H1 (cell line): ENCODE results near the gene RALGAPB. TPM values are rescaled to one million over a fixed set of nuclear protein-coding genes. Genes with fewer than 3 reads are reported as not detected.
A peak's percentile ranks its signal among the peaks of the same experiment; 100 is the strongest.

Experiments
- CTCF ChIA-PET: fragments of 300-600 bp; sonication (Branson Sonifier 250); formaldehyde crosslinking; loops from one replicate; lab custom pipeline; 2021; ENCODE audit not compliant: partially characterized antibody; lab: Charles Lee
- POLR2A ChIA-PET: fragments of 300-600 bp; sonication (Branson Sonifier 250); formaldehyde crosslinking; loops from one replicate; lab custom pipeline; 2021; ENCODE audit warnings: inconsistent platforms; ENCODE audit not compliant: partially characterized antibody; lab: Charles Lee
- DNase-seq, 2 experiments: peaks; one replicate each; pipeline versions ENCODE4 v3.0.0 to v3.0.0-alpha.2; 2010 to 2022; ENCODE audit warnings: low spot score in 2 of 2, low read depth in 1 of 2, mixed read lengths in 1 of 2
- FAIRE-seq: peaks from 2 replicates; lab custom pipeline; 2011; peaks lifted over from hg19 to GRCh38; lab: Jason Lieb, UNC
- H2AFZ ChIP-seq: 2 replicates; pipeline ENCODE4 v1.8.1; 2012; ENCODE audit warnings: low read length, inconsistent platforms
- H2AK5ac ChIP-seq: 2 replicates; pipeline ENCODE4 v1.6.1; 2013; ENCODE audit warnings: low read depth, low read length
- H2BK120ac ChIP-seq: replicated peaks from 2 replicates; pipeline ENCODE3; 2013; ENCODE audit warnings: low read depth, low read length, inconsistent platforms
- H2BK12ac ChIP-seq: 2 replicates; pipeline ENCODE4 v1.6.1; 2013; ENCODE audit warnings: low read depth, low read length
- H2BK15ac ChIP-seq: 2 replicates; pipeline ENCODE4 v1.6.1; 2013; ENCODE audit warnings: low read length
- H2BK20ac ChIP-seq: 2 replicates; pipeline ENCODE4 v1.6.1; 2013; ENCODE audit warnings: low read length
- H2BK5ac ChIP-seq: 2 replicates; pipeline ENCODE4 v1.6.1; 2013; ENCODE audit warnings: low read depth, low read length
- H3K14ac ChIP-seq: 2 replicates; pipeline ENCODE4 v1.6.1; 2013; ENCODE audit warnings: inconsistent platforms; ENCODE audit not compliant: insufficient read length
- H3K18ac ChIP-seq: 2 replicates; pipeline ENCODE4 v1.6.1; 2013; ENCODE audit warnings: low read length; ENCODE audit errors: extremely low read depth
- H3K23ac ChIP-seq: 2 replicates; pipeline ENCODE4 v1.6.1; 2013; ENCODE audit warnings: inconsistent platforms; ENCODE audit not compliant: insufficient read length
- H3K23me2 ChIP-seq: 2 replicates; pipeline ENCODE4 v1.6.1; 2013; ENCODE audit warnings: low read depth, low read length
- H3K27ac ChIP-seq: 2 replicates; pipeline ENCODE4 v1.6.1; 2011; ENCODE audit warnings: low read depth, low read length, inconsistent platforms
- H3K27me3 ChIP-seq, 4 experiments: replicated peaks in 1 of 4; 1 replicate in 1 of 4; 2 replicates in 3 of 4; pipeline versions ENCODE4 v1.6.1 to v1.8.1; 2011 to 2013; ENCODE audit warnings: low read length in 3 of 4, mild to moderate bottlenecking in 3 of 4, inconsistent platforms in 2 of 4, mixed read lengths in 2 of 4, moderate library complexity in 1 of 4; ENCODE audit not compliant: control insufficient read depth in 3 of 4, insufficient read depth in 3 of 4; ENCODE audit errors: extremely low read depth in 1 of 4
- H3K36me3 ChIP-seq, 4 experiments: 2 replicates each; pipeline versions ENCODE4 v1.6.1 to v1.8.1; 2011 to 2013; ENCODE audit warnings: mild to moderate bottlenecking in 4 of 4, low read length in 3 of 4, moderate library complexity in 2 of 4, control low read depth in 1 of 4, inconsistent platforms in 1 of 4; ENCODE audit not compliant: insufficient read depth in 4 of 4, control insufficient read depth in 2 of 4
- H3K4ac ChIP-seq: replicated peaks from 2 replicates; pipeline ENCODE3; 2013; ENCODE audit warnings: low read length, low read depth, mixed read lengths, inconsistent platforms; ENCODE audit not compliant: insufficient read length
- H3K4me1 ChIP-seq, 4 experiments: replicated peaks in 1 of 4; 1 replicate in 1 of 4; 2 replicates in 3 of 4; pipeline versions ENCODE4 v1.6.1 to v1.8.1; 2011 to 2013; ENCODE audit warnings: low read length in 3 of 4, inconsistent platforms in 2 of 4, mixed read lengths in 1 of 4; ENCODE audit not compliant: insufficient read depth in 4 of 4, control insufficient read depth in 3 of 4
- H3K4me2 ChIP-seq, 2 experiments: 2 replicates each; pipeline versions ENCODE4 v1.6.1 to v1.8.1; 2011 to 2013; ENCODE audit warnings: low read depth in 2 of 2, low read length in 2 of 2, control low read depth in 1 of 2, inconsistent platforms in 1 of 2, mild to moderate bottlenecking in 1 of 2; ENCODE audit not compliant: insufficient read depth in 1 of 2
- H3K4me3 ChIP-seq, 4 experiments: fragments of 200-600, 300-600 bp in 1 of 4; sonication (generic), shearing (Covaris generic), sonication (Bioruptor Twin) in 1 of 4; 2 replicates each; pipeline versions ENCODE4 v1.5.1 to v1.8.1; 2011 to 2016; ENCODE audit warnings: low read length in 4 of 4, low read depth in 3 of 4, control low read depth in 2 of 4, inconsistent platforms in 2 of 4, mild to moderate bottlenecking in 2 of 4, mixed read lengths in 1 of 4, moderate library complexity in 1 of 4; ENCODE audit not compliant: insufficient read depth in 2 of 4; ENCODE audit errors: extremely low read depth in 1 of 4
- H3K56ac ChIP-seq: replicated peaks from 2 replicates; pipeline ENCODE3; 2013; ENCODE audit warnings: low read depth, mild to moderate bottlenecking, mixed read lengths, low read length, inconsistent platforms; ENCODE audit not compliant: insufficient read length
- H3K79me1 ChIP-seq: 2 replicates; pipeline ENCODE4 v1.6.1; 2013; ENCODE audit warnings: low read depth, low read length, control low read depth
- H3K79me2 ChIP-seq, 2 experiments: 2 replicates each; pipeline versions ENCODE4 v1.6.1 to v1.8.1; 2012 to 2013; ENCODE audit warnings: low read length in 2 of 2, mild to moderate bottlenecking in 2 of 2, inconsistent platforms in 1 of 2; ENCODE audit not compliant: insufficient read depth in 2 of 2, control insufficient read depth in 1 of 2
- H3K9ac ChIP-seq, 4 experiments: replicated peaks in 1 of 4; 1 replicate in 1 of 4; 2 replicates in 3 of 4; pipeline versions ENCODE4 v1.6.1 to v1.8.1; 2011 to 2013; ENCODE audit warnings: low read depth in 3 of 4, low read length in 3 of 4, control low read depth in 2 of 4, mild to moderate bottlenecking in 2 of 4, moderate library complexity in 2 of 4, inconsistent platforms in 1 of 4; ENCODE audit errors: extremely low read depth in 1 of 4
- H3K9me3 ChIP-seq, 2 experiments: 2 replicates each; pipeline versions ENCODE4 v1.6.1 to v1.8.1; 2012 to 2013; ENCODE audit warnings: mild to moderate bottlenecking in 2 of 2, moderate library complexity in 2 of 2, control low read depth in 1 of 2, inconsistent platforms in 1 of 2, low read depth in 1 of 2, low read length in 1 of 2, mixed read lengths in 1 of 2; ENCODE audit not compliant: insufficient read depth in 2 of 2
- H4K20me1 ChIP-seq, 2 experiments: replicated peaks in 1 of 2; 2 replicates each; pipeline versions ENCODE3 to v1.8.1; 2011 to 2013; ENCODE audit warnings: inconsistent platforms in 2 of 2, low read length in 2 of 2, mild to moderate bottlenecking in 1 of 2; ENCODE audit not compliant: insufficient read depth in 2 of 2, control insufficient read depth in 1 of 2
- H4K5ac ChIP-seq: 2 replicates; pipeline ENCODE4 v1.6.1; 2013; ENCODE audit warnings: low read length, low read depth, mixed read lengths, inconsistent platforms; ENCODE audit not compliant: insufficient read length
- H4K8ac ChIP-seq: 2 replicates; pipeline ENCODE4 v1.8.0; 2013; ENCODE audit warnings: mild to moderate bottlenecking, moderate library complexity, low read length, inconsistent platforms; ENCODE audit not compliant: insufficient read depth; ENCODE audit errors: extremely low read depth
- H4K91ac ChIP-seq: replicated peaks from 2 replicates; pipeline ENCODE3; 2013; ENCODE audit warnings: low read length, mixed read lengths, inconsistent platforms; ENCODE audit not compliant: insufficient read length
- KDM4A ChIP-seq: IDR thresholded peaks from one replicate; pipeline ENCODE4 v1.7.1; 2012; ENCODE audit warnings: low read depth, mild to moderate bottlenecking, moderate library complexity, low read length, inconsistent platforms; ENCODE audit not compliant: severe bottlenecking
- MAFK ChIP-seq: IDR thresholded peaks from 2 replicates; pipeline ENCODE4 v1.6.1; 2012; ENCODE audit warnings: low read depth, mild to moderate bottlenecking, improper control_type of control experiment, low read length
- POLR2A ChIP-seq, 2 experiments: IDR thresholded peaks; 1 replicate in 1 of 2; 2 replicates in 1 of 2; pipeline ENCODE4 v1.6.1; 2011; ENCODE audit warnings: low read depth in 2 of 2, low read length in 2 of 2, mild to moderate bottlenecking in 2 of 2; ENCODE audit errors: control extremely low read depth in 1 of 2
- RAD21 ChIP-seq, 2 experiments: IDR thresholded peaks in 1 of 2; conservative IDR thresholded peaks in 1 of 2; 2 replicates each; pipeline ENCODE4 v1.6.1; 2011; ENCODE audit warnings: low read depth in 2 of 2, low read length in 2 of 2, improper control_type of control experiment in 1 of 2, inconsistent platforms in 1 of 2, mild to moderate bottlenecking in 1 of 2, moderate library complexity in 1 of 2
- SP2 ChIP-seq: IDR thresholded peaks from 2 replicates; pipeline ENCODE4 v1.6.1; 2012; ENCODE audit warnings: mild to moderate bottlenecking, low read length, inconsistent platforms
- SRF ChIP-seq: IDR thresholded peaks from 2 replicates; pipeline ENCODE4 v1.6.1; 2011; ENCODE audit warnings: mild to moderate bottlenecking, low read depth, low read length, moderate library complexity
- TAF7 ChIP-seq: optimal IDR thresholded peaks from 2 replicates; pipeline ENCODE3; 2011; ENCODE audit warnings: low read depth, mild to moderate bottlenecking, inconsistent platforms, low read length, moderate library complexity, borderline replicate concordance
- TBP ChIP-seq: IDR thresholded peaks from 2 replicates; pipeline ENCODE4 v1.6.1; 2011; ENCODE audit warnings: low read depth, low read length, improper control_type of control experiment
- USF2 ChIP-seq: IDR thresholded peaks from 2 replicates; pipeline ENCODE4 v1.6.1; 2011; ENCODE audit warnings: low read length, improper control_type of control experiment
- ZNF274 ChIP-seq: IDR thresholded peaks from 2 replicates; pipeline ENCODE4 v1.7.0; 2012; ENCODE audit warnings: low read length, borderline replicate concordance; ENCODE audit errors: extremely low read depth
- WGBS, 2 experiments: shearing (Covaris generic) in 1 of 2; methylation state at CpG; one replicate each; pipeline versions ENCODE4 v1.1.6 to v1.1.7; 2013 to 2015; ENCODE audit warnings: low lambda C conversion rate in 2 of 2, mixed read lengths in 2 of 2, inconsistent platforms in 1 of 2, low coverage in 1 of 2, missing lambda C conversion rate in 1 of 2; ENCODE audit not compliant: insufficient replicate concordance in 2 of 2, insufficient coverage in 1 of 2, insufficient read length in 1 of 2; ENCODE audit errors: extremely low coverage in 1 of 2, missing lambda C conversion rate in 1 of 2; 5-methylcytosine and 5-hydroxymethylcytosine counted together
- polyA plus RNA-seq, 7 experiments: library from polyadenylated mRNA; depleted of rRNA in 3 of 7; stranded (reverse) in 5 of 7; unstranded in 2 of 7; fragments of >200 nt in 5 of 7; fragments of 200-250 nt in 2 of 7; gene quantifications; 1 replicate in 5 of 7; 2 replicates in 1 of 7; 4 replicates in 1 of 7; pipeline versions ENCODE4 v1.2.1 to v1.2.3, GENCODE V29; 2011 to 2013; ENCODE audit warnings: missing spikeins in 2 of 7, mixed read lengths in 2 of 7
- total RNA-seq: library from RNA; stranded (reverse); fragmentation: NEBNext Ultra II Directional; extraction: Animal tissue kit (Norgen Biotek cat#: 25700); gene quantifications from 2 replicates; pipeline ENCODE4 v1.2.1, GENCODE V29; 2021

Gene RALGAPB
- total and polyA plus RNA-seq, 2 of the 8 experiments (the other 6 are each of a cell fraction or from before 2014, with no cell fraction given), result 10.6 to 35.1 TPM

DNA sequence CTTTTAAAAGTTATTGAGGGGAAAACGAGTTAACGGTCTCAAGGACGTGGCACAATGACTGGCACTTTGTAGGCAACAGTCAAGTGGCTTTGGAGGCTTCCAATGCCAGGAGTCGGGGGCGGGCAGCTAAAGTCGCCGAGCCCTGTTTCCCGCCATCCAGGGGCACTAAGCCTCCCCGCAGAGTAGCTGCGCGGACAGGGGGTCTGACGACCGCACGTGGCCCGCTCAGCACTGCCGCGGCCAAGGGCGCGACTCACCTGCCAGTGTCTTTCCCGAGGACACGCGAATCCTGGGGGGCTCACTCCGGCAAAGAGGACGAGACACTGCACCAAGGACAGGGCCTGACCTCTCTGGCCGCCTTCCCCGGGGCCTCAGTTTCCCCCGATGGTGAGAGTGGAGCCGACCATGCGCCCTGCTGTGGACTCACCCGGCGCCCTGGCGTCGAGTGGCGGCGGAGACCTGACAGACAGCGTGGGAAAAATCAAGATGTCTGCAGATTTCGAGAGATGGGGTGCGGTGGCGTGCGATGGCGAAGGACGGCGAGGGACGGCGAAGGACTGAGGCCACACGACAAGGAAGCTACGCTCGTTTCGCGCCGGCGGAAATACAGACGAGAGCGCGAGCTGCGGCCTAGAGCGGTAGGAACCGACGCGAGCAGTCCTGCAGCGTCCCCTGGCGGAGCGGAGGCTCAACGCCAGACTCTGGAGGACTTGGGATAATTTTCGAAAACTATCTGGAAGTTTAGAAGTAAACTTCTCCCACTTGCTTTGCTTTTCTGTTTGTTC lies 37.7 kb upstream of the RALGAPB start, which contains the start of gene SNHG17:
Gene SNHG17 (minus strand): TSS at position 559 of the 785 bp plus-strand sequence.
- Histone ChIP-seq H3K23me2 (peaks cover 10% of the 10 kb centered on the region), H3K79me2 (peaks cover 38 to 47% of the 10 kb centered on the region in 2 experiments), H2BK20ac (no peak within 1 kb of the TSS), H3K4me1 (peaks cover 0 to 17% (median 7%) of the 10 kb centered on the region in 4 experiments; a peak in 6 of 7 replicates), H3K23ac (no peak within 1 kb of the TSS), H2BK15ac (peak within 1 kb of the TSS; percentile 19; the same call in 1 of the 2 replicates), H4K20me1 (peaks cover 25 to 31% of the 10 kb centered on the region in 2 experiments), H3K27me3 (no peaks in the 10 kb centered on the region), H3K36me3 (peaks cover 23 to 46% (median 36%) of the 10 kb centered on the region in 4 experiments), H2AFZ (peak within 1 kb of the TSS; percentile 96), H4K8ac (peak within 1 kb of the TSS; percentile 99), H3K4me3 (peak within 1 kb of the TSS; percentile 75 to 97 (median 94)), H3K9ac (peak within 1 kb of the TSS; percentile 87 to 94 (median 92)), H2AK5ac (peak within 1 kb of the TSS; percentile 48), H3K4ac (peak within 1 kb of the TSS; percentile 81), H2BK5ac (peak within 1 kb of the TSS; percentile 50), H3K56ac (peak within 1 kb of the TSS; percentile 82), H3K27ac (peak within 1 kb of the TSS; percentile 89), H2BK12ac (0 out of 2 replicates have a peak within 1 kb of the TSS, but pooled peaks have one; percentile 1), H3K4me2 (peak within 1 kb of the TSS; percentile 97 to 99), H2BK120ac (no peak within 1 kb of the TSS), H4K91ac (peak within 1 kb of the TSS; percentile 89), H3K14ac (no peak within 1 kb of the TSS), H3K79me1 (peaks cover 26% of the 10 kb centered on the region), H4K5ac (peak within 1 kb of the TSS; percentile 56), H3K9me3 (no peaks in the 10 kb centered on the region), H3K18ac (peak within 1 kb of the TSS; percentile 85)
- DNase-seq (peak; percentile 84 to 95), FAIRE-seq (no peak)
- ChIA-PET POLR2A (interaction anchor here (0.5 to 13.7 kb wide), 26 partner anchors 14 to 1038 kb away, joined by 3 to 420 read pairs (median 3); partner anchors contain the start of gene RALGAPB), CTCF (interaction anchor here (0.7 to 7.4 kb wide), 20 partner anchors 10 to 211 kb away, joined by 3 to 85 read pairs (median 4); partner anchors contain the start of gene RALGAPB)
- 2% methylated on average over 65 of the region's 65 CpGs; no CpG with 5 or more reads in 1 of the 2 experiments for WGBS, 2 experiments
- peak; percentile 4; the same call in 1 of the 2 replicates for TF ChIP-seq USF2
- TF ChIP-seq SP2, result peak; percentile 99
- no peak for TF ChIP-seq ZNF274
- peak; percentile 98 for TF ChIP-seq TBP
- peak; percentile 94 to 98 for TF ChIP-seq POLR2A (IDR thresholded peaks at IDR 0.05; ENCODE audit: control extremely low read depth in 1 of 2, low read depth in 2 of 2, low read length in 2 of 2)
- TF ChIP-seq TAF7, result peak; percentile 99
- no peak for TF ChIP-seq SRF
- peak; percentile 53 for TF ChIP-seq KDM4A
- TF ChIP-seq MAFK, result no peak; the same call in 1 of the 2 replicates
- peak; percentile 24 to 42; a peak in 3 of 4 replicates for TF ChIP-seq RAD21 (IDR thresholded peaks at IDR 0.05 in 1 of 2, conservative IDR thresholded peaks at IDR 0.05 in 1 of 2; ENCODE audit: low read depth in 2 of 2, low read length in 2 of 2)
